IPS-20b (cell line): Measurements from ENCODE around the gene USF2.
"Not testable (repeated sequence)": the region's sequence is repeated elsewhere in the genome, so short reads cannot be mapped to it uniquely, and the experiment has no call there.

Experiments
- H3K27ac ChIP-seq: one replicate; pipeline ENCODE4 v1.5.1; 2013; ENCODE audit warnings: low read length
- H3K27me3 ChIP-seq: 2 replicates; pipeline ENCODE4 v1.6.1; 2013; ENCODE audit warnings: mild to moderate bottlenecking, low read length, inconsistent platforms; ENCODE audit not compliant: insufficient read depth
- H3K36me3 ChIP-seq: 2 replicates; pipeline ENCODE4 v1.6.1; 2013; ENCODE audit warnings: low read depth, mild to moderate bottlenecking, inconsistent platforms, low read length, moderate library complexity; ENCODE audit not compliant: insufficient read depth
- H3K4me1 ChIP-seq: 2 replicates; pipeline ENCODE4 v1.6.1; 2013; ENCODE audit warnings: mild to moderate bottlenecking, control low read depth, inconsistent platforms, low read length, moderate library complexity; ENCODE audit not compliant: insufficient read depth
- H3K4me3 ChIP-seq: 2 replicates; pipeline ENCODE4 v1.5.1; 2013; ENCODE audit warnings: mild to moderate bottlenecking, low read length, inconsistent platforms
- H3K9ac ChIP-seq: 2 replicates; pipeline ENCODE4 v1.6.1; 2013; ENCODE audit warnings: low read depth, mild to moderate bottlenecking, inconsistent platforms, low read length, moderate library complexity
- H3K9me3 ChIP-seq: 2 replicates; pipeline ENCODE4 v1.6.1; 2013; ENCODE audit warnings: mild to moderate bottlenecking, low read depth, low read length, inconsistent platforms; ENCODE audit not compliant: insufficient read depth

USF2 gene

GRCh38 chr19:35268536-35269437, at the start of gene USF2:
Gene USF2 (plus strand): TSS chr19:35268962. CDS start chr19:35269102, 140 bp downstream.
- peaks cover 68% of the 10 kb centered on the region for H3K36me3 ChIP-seq
- H3K9me3 ChIP-seq, result no peaks in the 10 kb centered on the region
- no peaks in the 10 kb centered on the region for H3K27me3 ChIP-seq
- peaks cover 5% of the 10 kb centered on the region for H3K4me1 ChIP-seq
- peak within 1 kb of the TSS; percentile 84 for H3K4me3 ChIP-seq
- H3K9ac ChIP-seq, result peak within 1 kb of the TSS; percentile 88
- H3K27ac ChIP-seq, result peak within 1 kb of the TSS; percentile 76

GRCh38 chr19:35219008-35219407, 49.8 kb upstream of the USF2 start:
- peaks cover 3% of the 10 kb centered on the region; the same call in 1 of the 2 replicates for H3K4me1 ChIP-seq
- H3K4me3 ChIP-seq, result no peak overlapping the region
- H3K27ac ChIP-seq, result no peak overlapping the region

GRCh38 chr19:35220315-35220921, 48.3 kb upstream of the USF2 start:
- Histone ChIP-seq H3K9me3 (peaks cover 7% of the 10 kb centered on the region), H3K27me3 (no peaks in the 10 kb centered on the region), H3K4me1 (peaks cover 5% of the 10 kb centered on the region; the same call in 1 of the 2 replicates), H3K4me3 (no peak overlapping the region), H3K9ac (no peak overlapping the region), H3K36me3 (no peaks in the 10 kb centered on the region), H3K27ac (no peak overlapping the region)

More at GRCh38 chr19:35219008-35219407, 49.8 kb upstream of the USF2 start:
- Histone ChIP-seq H3K9ac (no peak overlapping the region), H3K27me3 (no peaks in the 10 kb centered on the region), H3K9me3 (peaks cover 7% of the 10 kb centered on the region), H3K36me3 (no peaks in the 10 kb centered on the region)

GRCh38 chr19:35220973-35221590, 47.7 kb upstream of the USF2 start:
- H3K27me3 ChIP-seq, H3K27ac ChIP-seq, H3K4me1 ChIP-seq, H3K9me3 ChIP-seq, H3K36me3 ChIP-seq, H3K4me3 ChIP-seq, H3K9ac ChIP-seq: not testable (repeated sequence)

GRCh38 chr19:35222373-35223015, 46.3 kb upstream of the USF2 start:
- H3K9me3 ChIP-seq, result peaks cover 7% of the 10 kb centered on the region
- peaks cover 8% of the 10 kb centered on the region; the same call in 1 of the 2 replicates for H3K4me1 ChIP-seq
- H3K9ac ChIP-seq, result no peak overlapping the region
- no peak overlapping the region for H3K27ac ChIP-seq
- no peak overlapping the region for H3K4me3 ChIP-seq
- no peaks in the 10 kb centered on the region for H3K27me3 ChIP-seq
- H3K36me3 ChIP-seq, result no peaks in the 10 kb centered on the region

- Histone ChIP-seq H3K36me3 (no peaks in the 10 kb centered on the region), H3K4me3 (no peak overlapping the region), H3K4me1 (peaks cover 8% of the 10 kb centered on the region; the same call in 1 of the 2 replicates), H3K9me3 (peaks cover 7% of the 10 kb centered on the region), H3K9ac (no peak overlapping the region), H3K27ac (no peak overlapping the region), H3K27me3 (no peaks in the 10 kb centered on the region)
Measured at GRCh38 chr19:35223084-35223790, 45.5 kb upstream of the USF2 start.

GRCh38 chr19:35223862-35224505, 44.8 kb upstream of the USF2 start:
- Histone ChIP-seq H3K4me1 (peaks cover 8% of the 10 kb centered on the region; the same call in 1 of the 2 replicates), H3K4me3 (no peak overlapping the region), H3K27ac (no peak overlapping the region), H3K9me3 (peaks cover 4% of the 10 kb centered on the region), H3K36me3 (no peaks in the 10 kb centered on the region), H3K27me3 (no peaks in the 10 kb centered on the region), H3K9ac (no peak overlapping the region)

GRCh38 chr19:35224681-35225571, 43.8 kb upstream of the USF2 start:
- no peak overlapping the region for H3K9ac ChIP-seq
- H3K4me1 ChIP-seq, result peaks cover 8% of the 10 kb centered on the region; the same call in 1 of the 2 replicates
- no peaks in the 10 kb centered on the region for H3K36me3 ChIP-seq
- H3K4me3 ChIP-seq, result no peak overlapping the region
- no peak overlapping the region for H3K27ac ChIP-seq
- no peaks in the 10 kb centered on the region; the same call in 1 of the 2 replicates for H3K9me3 ChIP-seq
- no peaks in the 10 kb centered on the region for H3K27me3 ChIP-seq

- no peak overlapping the region for H3K9ac ChIP-seq
- H3K27me3 ChIP-seq, result no peaks in the 10 kb centered on the region
- no peaks in the 10 kb centered on the region for H3K36me3 ChIP-seq
- no peak overlapping the region for H3K4me3 ChIP-seq
- H3K27ac ChIP-seq, result no peak overlapping the region
- H3K4me1 ChIP-seq, result peaks cover 5% of the 10 kb centered on the region; the same call in 1 of the 2 replicates
- no peaks in the 10 kb centered on the region; the same call in 1 of the 2 replicates for H3K9me3 ChIP-seq
Measured at GRCh38 chr19:35225951-35226350, 42.8 kb upstream of the USF2 start.

- Histone ChIP-seq H3K27me3 (no peaks in the 10 kb centered on the region), H3K4me3 (no peak overlapping the region), H3K4me1 (peaks cover 5% of the 10 kb centered on the region; the same call in 1 of the 2 replicates), H3K36me3 (no peaks in the 10 kb centered on the region), H3K9ac (no peak overlapping the region), H3K9me3 (no peaks in the 10 kb centered on the region), H3K27ac (no peak overlapping the region)
Measured at GRCh38 chr19:35226748-35227147, 42.0 kb upstream of the USF2 start.
